ENCODE measurements around the gene ADCYAP1.
"Not testable (repeated sequence)": the region's sequence is repeated elsewhere in the genome, so short reads cannot be mapped to it uniquely, and the experiment has no call there.

The ADCYAP1 gene

DNA sequence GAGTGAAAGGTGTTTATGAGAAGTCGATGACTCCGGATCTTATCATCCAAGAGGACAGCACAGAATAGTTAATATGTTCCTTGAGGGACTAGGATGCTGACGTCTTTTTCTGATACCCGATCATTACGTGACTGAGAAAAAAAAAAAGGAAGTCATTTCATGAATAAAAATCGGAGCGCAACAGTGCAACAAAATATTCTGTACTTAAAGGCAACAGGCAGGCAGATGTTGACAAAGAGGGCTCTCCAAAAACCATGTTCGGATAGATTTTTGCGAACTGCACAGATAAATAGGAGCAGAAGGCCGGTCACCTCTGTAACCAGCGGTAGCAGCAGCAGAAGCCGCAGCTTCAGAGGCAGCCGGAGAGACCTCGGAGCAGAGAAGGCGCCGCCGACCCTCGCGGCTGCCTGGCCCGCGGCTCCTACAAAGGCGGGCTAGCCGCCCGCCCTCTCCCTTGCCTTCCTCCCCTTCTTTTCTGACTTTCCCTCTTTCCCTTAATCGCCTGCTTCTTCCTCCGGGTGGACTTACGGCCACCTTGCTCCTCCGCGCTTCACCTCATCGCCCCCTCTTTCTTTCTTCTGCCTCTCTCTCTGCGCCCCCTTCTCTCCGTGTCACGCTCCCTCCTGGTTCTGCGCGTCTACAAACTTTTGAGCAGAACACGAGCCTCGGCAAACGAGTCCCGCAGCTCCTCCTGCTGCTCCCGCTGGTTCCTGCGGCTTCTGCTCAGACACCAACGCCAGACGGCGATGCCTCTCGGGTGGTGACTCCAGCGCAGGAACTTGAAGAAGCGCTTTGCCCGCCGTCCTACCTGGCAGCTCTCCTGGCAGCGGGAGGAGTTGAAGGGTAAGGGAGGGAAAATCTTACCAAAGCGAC, at the start of gene ADCYAP1:
ADCYAP1 (plus strand) TSS at position 654 of the 873 bp plus-strand sequence. CDS start 516 bp downstream, outside the sequence.
- DNase-seq, result peak in 1 of 2 experiments; percentile 0

DNA sequence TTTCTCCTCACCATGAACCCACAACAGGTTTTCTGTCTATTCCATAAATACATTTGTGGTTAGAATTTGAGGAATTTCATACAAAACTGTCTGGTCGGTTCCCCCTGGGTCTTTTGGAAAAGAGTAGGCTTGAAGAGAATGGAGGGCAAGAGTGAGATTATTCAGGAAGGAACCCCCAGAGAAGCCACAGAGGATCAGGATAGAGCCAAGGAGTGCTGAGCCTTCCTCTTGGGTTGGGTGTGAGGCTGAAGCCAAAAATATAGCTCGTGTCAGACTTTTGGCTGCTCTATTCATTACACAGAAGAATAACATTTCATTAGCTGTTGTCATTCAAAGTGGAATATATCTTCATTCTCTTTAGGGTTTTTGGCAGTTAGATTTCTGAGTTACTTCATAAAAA, 46.7 kb upstream of the ADCYAP1 start:
- no peak for DNase-seq

DNA sequence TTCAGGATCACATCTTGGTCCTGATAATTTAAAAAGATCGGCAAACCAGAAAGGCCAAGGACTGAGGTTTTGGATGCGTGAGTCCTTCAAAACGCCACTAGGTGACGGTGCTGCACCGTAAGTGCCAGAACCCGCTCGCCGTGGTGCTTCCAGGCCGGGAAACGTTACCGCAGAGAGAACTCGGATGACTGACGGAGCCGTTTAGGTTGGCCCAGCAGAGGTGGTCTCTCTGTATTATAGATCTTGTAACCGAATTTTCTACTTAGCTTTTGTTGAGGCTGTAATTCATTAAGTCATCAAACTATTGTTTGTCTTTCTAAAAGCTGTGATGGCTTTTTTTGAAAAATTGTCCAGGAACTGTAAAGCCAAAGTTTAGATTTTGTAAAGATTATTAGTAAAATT, 39.8 kb upstream of the ADCYAP1 start:
- DNase-seq, result peak; percentile 58 to 71

DNA sequence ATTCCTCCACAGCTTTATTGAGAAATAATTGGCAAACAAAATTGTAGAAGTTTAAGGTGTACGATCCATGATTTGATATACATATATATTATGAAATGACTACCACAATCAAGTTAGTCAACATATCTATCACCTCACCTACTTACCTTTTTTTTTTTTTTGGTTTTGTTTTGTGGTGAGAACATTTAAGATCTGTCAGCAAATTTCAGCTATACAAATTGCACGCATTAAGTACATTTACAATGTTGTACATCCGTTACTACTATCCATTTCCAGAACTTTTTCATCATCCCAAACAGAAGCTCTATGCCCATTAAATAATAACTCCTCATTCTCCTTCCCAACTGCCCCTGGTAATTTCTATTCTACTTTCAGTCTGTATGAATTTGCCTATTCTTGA, 37.4 kb upstream of the ADCYAP1 start:
- DNase-seq, result no peak

DNA sequence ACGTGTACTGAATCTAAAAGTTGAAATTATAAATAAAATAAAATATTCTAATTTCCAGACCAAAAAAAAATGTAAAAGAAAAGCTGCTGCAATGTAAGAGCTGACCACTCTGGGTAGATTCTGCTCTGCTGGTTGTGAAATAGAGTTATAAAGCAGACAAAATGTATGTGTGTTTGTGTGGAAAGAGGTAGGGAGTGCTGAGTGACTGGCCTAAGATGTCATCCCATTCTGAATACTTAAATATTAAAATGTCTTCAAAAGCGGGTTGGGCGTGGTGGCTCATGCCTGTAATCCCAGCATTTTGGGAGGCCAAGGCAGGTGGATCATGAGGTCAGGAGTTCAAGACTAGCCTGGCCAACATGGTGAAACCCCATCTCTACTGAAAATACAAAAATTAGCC, 31.2 kb upstream of the ADCYAP1 start:
- not testable (repeated sequence) for DNase-seq

DNA sequence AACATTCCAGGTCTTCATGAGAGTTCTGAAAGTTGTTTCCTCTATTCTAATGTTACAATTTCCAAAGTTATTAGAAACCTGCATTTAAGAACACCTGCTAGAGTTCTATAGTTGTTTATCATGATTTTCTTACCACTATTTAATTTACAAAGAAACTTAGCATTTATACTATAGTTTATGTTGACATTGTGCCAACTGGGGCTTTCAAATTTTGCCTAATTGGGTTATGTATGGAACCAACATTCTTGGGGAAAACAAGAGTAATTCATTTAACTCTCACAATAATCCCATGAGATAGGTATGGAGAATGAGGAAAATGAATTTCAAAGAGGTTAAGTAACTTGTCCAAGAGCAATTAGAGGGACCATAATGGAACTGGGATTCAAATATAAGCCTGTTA, 28.8 kb upstream of the ADCYAP1 start:
- no peak for DNase-seq

DNA sequence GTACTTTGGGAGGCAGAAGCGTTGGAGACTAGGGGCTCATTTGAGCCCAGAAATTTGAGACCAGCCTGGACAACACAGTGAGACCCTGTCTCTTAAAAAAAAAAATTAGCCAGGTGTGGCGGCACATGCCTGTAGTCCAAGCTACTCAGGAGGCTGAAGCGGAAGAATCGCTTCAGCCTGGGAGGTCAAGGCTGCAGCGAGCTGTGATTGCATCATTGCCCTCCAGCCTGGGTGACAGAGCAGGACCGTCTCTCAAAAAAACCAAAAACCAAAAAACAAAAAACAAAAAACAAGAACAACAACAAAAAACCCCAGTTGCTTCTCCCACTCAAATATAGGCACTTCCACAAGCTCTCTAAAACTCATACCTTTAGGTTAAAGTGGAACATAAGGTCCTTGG, 27.4 kb upstream of the ADCYAP1 start:
- no peak for DNase-seq

DNA sequence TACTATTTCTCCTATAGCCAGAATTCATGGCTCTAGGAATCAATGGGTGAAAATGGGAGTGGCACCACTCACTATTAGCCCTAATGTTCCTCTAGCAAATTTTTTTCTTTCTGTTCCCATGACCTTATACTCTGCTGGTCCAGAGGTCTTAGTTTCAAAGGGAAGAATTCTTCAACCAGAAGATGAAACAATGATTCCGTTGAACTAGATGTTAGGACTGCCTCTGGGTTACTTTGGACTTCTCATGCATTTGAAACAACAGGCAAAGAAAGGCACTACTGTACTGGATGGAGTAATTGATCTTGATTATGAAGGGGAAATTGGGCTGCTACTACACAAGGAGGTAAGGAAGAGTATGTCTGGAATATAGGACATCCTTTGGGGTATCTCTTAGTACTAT, 18.6 kb upstream of the ADCYAP1 start:
- DNase-seq, result no peak

DNA sequence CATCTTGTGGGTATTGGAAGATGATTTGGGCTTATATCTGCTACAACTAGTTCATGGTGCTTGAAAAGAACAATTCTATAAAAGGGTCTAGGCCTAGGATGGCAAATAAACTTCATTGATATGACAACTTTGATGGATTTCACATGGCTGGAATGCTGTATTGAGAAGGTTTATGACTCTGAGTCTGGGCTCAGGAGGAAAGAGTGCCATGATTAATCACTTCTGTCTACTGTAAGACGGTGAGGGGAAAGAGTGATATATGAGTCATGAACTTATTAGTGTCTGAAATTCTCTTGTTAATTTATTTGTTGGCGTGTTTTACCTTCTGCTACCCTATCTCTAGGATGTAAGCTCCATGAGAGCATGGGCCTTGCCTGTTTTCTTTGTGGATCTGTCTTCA, 17.0 kb upstream of the ADCYAP1 start:
- no peak for DNase-seq

DNA sequence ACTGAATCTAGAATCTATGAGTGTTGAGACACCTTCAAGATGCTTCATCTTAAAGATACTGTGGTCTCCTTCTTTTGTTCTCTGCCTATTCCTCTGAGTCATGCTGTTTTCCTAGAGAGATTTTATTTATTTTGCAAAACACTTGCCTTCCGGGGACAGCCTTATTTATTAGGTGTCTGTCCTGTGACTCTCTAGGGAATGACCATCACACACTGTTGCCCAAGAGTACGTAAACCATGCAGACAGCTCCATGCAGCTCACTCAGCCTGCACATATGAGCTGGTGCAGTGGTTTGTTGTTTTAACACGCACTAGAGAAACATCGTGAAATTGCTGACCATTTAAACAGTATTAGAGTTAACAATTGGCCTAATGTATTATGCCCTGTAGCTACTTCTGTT, 12.4 kb upstream of the ADCYAP1 start:
- DNase-seq, result no peak

DNA sequence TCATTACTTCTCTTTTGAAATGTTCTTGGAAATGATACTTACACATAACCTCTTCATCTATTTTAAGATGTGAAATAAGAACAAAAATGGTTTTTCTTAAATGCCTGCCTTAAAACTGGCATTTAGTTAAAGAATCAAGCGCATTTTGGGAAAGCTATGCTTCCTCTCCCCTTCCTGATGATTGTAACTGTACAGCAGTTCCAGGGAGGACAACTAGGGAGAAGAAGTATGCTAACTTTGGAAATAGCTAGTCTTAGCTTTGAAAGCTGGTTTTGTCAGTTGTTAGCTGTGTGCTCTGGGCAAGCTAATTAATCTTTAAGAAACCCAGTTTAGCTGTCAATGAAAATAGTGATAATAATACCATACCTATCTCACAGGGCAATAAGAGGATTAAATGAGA, 8.4 kb upstream of the ADCYAP1 start:
- no peak for DNase-seq

DNA sequence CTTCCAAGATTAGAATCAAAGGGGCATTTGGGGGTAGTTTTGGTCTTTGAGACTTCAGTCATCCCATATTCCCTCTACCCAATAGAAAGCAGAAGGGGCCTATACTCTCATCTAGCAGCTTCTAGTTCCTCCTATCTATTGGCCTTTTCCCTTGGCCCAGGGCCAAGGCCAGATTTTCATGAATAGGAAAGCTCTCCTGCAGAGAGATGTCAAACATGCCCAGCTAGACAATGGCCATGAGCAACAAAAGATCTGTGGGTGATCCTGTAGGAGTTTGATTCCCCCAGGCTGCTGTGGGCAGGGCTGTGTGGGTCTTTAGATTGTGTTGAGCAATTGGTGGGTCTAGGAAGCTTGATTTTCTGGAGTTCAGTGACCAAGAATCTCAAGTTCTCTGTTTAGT, 2.9 kb upstream of the ADCYAP1 start:
- no peak for DNase-seq

DNA sequence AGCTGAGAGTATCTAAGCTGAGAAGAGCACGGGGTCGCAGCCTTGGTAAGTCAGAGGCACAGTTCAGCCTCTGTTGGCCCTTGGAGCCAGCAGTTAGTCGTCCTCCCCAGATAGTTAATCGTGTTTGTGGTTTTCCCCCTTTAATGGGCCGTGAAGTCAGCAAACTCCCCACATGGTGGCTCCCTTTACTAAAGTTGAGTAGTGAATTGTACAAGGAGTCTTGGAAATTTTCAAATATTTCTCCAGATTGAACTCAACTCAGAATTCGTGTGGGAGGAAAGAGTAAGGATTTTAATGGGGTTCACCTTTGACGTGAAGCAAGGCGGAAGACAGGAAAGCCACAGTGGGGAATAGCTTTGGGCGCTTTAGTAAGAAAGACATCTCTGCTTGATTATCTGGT, 2.4 kb upstream of the ADCYAP1 start:
- no peak for DNase-seq

DNA sequence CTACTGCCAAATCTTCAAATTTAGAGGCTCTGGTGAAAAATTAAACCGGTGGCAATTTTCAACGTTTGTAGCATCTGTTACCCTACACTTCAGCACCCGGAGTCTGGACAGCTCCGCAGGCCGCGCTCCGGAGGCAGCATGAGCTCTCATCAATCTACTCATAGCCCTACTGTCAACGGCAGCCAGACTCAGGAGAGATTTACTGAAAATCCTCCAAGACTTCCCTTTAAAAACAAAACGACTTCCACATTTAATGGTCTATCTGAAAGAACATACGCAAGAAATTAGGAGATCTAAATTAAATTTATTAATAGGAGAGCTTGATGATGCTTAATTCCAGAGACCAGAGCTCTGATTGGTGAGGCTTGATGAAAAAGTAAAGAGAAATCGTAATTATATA, 970 bp upstream of the ADCYAP1 start:
- DNase-seq, result peak; percentile 50 to 54

DNA sequence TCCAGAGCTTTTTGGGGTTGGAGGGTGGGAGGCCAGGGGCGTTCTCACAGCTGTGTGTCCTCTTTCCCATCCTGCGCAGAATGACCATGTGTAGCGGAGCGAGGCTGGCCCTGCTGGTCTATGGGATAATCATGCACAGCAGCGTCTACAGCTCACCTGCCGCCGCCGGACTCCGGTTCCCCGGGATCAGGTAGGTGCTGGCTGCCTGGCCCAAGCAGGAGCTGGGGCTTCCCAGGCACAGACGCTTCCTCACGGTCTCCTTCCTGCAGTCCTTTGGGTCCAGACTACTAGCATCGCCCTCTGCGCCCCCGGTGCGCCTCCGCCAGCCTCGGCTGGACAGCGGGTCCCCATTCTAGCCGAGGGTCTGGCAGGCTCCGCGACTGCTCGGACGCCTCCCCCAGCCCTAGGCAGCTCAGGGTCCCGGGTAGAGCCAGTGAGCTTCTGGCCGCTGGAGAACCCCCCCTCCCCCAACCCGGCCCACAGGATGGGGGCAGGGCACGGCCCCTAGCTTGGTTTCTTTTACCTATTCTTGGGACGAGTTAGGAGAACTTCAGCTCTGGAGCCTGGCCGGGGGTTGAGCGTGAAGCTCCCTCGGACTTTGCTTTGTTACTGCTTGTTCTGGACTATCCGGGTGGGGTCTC, 756 bp downstream of the ADCYAP1 start:
- no peak for DNase-seq

DNA sequence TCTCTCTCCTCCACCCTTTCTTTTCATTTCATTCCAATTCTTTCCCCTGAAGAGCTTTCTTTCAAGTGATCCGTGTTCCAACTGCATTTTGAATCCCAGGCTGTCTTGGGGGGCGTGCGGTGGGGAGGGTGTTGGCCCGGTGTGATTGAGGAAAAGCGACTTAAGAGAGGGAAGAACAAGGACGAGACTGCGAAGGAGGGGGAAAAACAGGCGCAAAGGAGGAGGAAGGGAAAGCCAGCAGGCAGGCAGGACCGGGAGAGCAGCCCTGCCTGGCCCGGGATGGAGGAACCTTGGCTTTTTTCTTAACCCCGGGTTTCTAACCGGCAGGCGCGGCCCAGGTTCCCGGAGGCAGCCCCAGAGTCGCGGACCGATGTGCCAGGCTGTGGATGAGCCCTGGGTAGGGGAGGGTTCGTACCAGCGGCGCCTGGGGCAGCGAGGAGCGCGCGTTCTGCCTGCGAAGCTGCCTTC, 1.3 kb downstream of the ADCYAP1 start:
- peak in 1 of 2 experiments; percentile 1 for DNase-seq

DNA sequence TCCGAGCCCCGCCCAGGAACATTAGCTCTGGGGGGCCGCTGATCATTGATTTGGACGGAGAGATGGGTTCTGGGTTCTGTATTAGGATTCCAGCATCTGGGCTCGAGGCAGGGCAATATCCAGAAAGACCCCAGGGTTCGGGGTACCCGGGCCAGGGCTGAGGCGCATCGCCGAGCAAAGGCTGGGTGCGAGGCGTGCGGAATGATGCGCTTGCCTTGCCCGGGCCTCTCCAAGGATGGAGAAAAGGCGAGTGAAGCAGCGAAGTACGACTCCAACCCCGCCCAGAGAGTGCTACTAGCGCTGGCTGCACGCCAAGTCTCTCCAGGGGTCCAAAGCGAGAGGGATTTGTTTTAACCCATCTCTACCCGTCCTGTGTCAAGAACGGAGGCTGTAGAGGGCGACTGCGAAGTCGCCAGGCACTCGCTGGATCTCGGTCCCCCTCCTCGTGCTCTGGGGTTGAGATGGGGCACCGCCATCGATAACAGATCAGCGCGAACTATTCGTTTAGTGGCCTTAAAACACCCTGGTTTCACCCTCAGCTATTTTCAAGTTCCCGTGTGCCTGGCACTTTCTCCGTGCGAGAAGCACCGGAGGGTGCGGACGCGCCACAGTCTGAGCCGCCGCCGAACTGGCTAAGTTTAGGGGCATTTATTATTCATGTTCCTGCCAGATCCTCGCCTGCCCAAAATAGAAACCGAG, 1.9 kb downstream of the ADCYAP1 start:
- DNase-seq, result peak in 1 of 2 experiments; percentile 2

DNA sequence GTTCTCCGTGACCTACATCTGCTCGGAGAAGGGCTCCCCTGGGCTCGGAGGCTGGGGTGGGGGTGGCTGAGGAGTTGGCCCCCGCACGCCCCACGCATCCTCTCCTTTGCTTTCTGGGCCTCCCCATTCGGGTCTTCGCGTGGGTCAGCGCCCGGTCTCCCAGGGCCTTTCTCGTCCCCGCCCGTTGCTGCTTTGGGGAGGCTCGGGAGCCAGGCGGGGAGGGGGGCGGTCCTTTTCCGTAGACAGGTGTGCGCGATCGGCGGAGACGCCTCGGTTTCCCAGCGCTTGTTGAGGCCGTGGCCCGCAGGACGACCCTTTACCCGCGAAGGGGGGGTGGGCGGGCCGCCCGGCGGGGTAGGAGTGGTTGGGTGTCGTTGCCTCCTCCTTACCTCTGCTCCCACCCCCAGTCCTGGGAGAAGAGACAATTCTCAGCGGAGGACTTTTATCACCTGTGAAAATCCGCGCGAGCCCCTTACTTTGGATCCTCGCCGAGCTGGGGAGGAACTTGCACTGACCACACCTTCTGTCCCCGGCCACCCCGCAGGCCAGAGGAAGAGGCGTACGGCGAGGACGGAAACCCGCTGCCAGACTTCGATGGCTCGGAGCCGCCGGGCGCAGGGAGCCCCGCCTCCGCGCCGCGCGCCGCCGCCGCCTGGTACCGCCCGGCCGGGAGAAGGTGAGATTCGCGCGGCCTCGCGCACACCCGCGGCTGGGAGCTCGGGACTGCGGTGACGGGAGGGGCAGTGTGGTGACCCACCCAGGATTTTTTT, 2.6 kb downstream of the ADCYAP1 start:
- DNase-seq, result peak in 1 of 2 experiments; percentile 10

DNA sequence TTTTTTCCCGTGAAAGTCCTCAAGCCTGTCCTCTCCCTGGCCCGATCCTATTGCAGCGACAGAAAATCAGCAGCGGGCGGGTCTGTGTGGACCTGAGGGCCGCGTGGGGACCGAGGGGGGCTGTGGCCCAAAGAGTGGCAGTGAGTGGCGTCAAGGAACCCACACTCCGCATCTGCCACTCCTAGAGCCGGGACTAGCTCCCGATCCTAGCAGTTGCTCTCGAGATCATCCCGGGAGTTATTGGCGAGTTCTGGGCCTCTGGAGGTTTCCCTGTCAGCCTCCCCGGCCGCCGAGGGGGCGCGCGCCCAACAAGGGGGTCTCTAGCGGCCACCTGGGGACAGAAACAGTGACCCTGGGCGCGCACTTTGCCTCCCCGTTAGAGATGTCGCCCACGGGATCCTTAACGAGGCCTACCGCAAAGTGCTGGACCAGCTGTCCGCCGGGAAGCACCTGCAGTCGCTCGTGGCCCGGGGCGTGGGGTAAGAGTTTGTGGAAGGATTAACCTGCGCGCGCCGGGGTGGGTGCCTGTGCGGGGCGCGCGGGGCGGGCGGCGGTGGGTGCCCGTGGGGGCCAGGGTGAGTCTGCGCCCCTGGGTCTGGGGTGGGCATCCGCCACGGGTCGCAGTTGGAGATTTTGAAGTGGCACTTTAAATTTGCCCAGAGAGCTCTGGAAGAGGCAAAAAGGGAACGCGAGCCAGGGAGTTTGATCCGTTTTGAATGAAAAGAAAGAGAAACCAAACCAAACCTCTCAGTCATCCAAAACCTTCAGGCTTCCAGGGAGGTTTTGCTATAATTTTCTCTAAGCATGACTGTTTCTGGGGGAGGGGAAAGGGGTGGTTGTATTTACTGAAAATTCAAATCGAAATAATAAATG, 3.5 kb downstream of the ADCYAP1 start:
- DNase-seq, result peak in 1 of 2 experiments; percentile 7

DNA sequence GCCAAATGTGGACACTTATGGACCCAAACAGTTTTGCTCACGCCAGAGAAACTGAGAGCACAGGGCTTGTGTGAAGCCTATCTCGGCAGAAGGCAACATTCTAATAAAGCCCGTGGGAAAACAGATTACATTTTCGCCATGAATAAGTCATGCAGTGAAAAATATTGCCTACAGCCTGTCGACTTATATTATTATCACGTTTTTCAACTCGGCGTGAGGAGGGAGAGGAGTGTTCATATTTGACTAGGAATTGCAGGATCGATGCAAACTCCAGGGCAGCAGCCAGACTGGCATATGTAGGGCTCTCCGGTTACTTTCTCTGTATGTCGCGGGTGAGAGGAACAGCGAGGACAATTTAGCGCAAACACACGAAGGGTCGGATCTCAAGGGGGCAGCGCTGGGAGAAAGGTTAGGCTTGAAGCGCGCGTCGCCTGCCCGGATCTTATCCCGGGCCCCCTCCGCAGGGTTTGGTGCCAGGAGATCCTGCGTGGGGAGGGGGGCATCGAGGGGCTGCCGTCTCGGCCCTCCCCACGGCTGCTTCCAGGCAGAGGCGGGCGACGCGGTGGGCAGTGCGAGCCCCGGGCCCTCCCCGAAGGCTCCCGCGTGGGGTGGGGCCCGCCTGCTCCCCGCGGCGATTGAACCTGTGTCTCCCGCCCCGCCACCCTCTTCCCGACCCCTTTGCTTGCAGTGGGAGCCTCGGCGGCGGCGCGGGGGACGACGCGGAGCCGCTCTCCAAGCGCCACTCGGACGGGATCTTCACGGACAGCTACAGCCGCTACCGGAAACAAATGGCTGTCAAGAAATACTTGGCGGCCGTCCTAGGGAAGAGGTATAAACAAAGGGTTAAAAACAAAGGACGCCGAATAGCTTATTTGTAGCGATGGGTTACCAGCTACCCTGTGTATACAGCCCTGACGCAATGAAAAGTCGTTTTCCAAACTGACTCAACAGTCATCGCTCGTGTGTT, 4.4 kb downstream of the ADCYAP1 start:
- DNase-seq, result peak in 1 of 2 experiments; percentile 2
